HG02610 (cell line): Measurements from ENCODE around the gene DDX41.
"Not testable (repeated sequence)": the region's sequence is repeated elsewhere in the genome, so short reads cannot be mapped to it uniquely, and the experiment has no call there.

ENCODE experiments used
- ATAC-seq: cut with Tn5 transposase; IDR thresholded peaks from one replicate; pipeline ENCODE4 v1.9.1; 2021; ENCODE audit warnings: mild to moderate bottlenecking, moderate library complexity; ENCODE audit not compliant: unreplicated experiment

The DDX41 gene

GRCh38 chr5:177537389-177538361, 20.9 kb upstream of the DDX41 start:
- no peak for ATAC-seq

- no peak for ATAC-seq
These were observed 19.6 kb upstream of the DDX41 start for GRCh38 chr5:177536386-177536785.

- no peak for ATAC-seq
These were observed 18.4 kb upstream of the DDX41 start for GRCh38 chr5:177535125-177535524.

GRCh38 chr5:177534433-177534832, 17.7 kb upstream of the DDX41 start:
- not testable (repeated sequence) for ATAC-seq

GRCh38 chr5:177531209-177531940, 14.6 kb upstream of the DDX41 start:
- no peak for ATAC-seq

- ATAC-seq, result no peak
These were observed 13.9 kb upstream of the DDX41 start for GRCh38 chr5:177530638-177531037.

GRCh38 chr5:177529247-177530203, 12.8 kb upstream of the DDX41 start:
- ATAC-seq, result no peak

GRCh38 chr5:177528631-177529030, 11.9 kb upstream of the DDX41 start:
- no peak for ATAC-seq

- no peak for ATAC-seq
These were observed 10.8 kb upstream of the DDX41 start for GRCh38 chr5:177527595-177527994.

- ATAC-seq, result no peak
These were observed 10.0 kb upstream of the DDX41 start for GRCh38 chr5:177526791-177527190.

- ATAC-seq, result no peak
These were observed 9.4 kb upstream of the DDX41 start for GRCh38 chr5:177526191-177526590.

- ATAC-seq, result no peak
These were observed 8.3 kb upstream of the DDX41 start for GRCh38 chr5:177524941-177525655.

GRCh38 chr5:177524539-177524900, 7.8 kb upstream of the DDX41 start:
- ATAC-seq, result no peak

GRCh38 chr5:177523711-177524538, 7.2 kb upstream of the DDX41 start:
- ATAC-seq, result no peak

GRCh38 chr5:177520916-177521513, 4.3 kb upstream of the DDX41 start:
- no peak for ATAC-seq

GRCh38 chr5:177520271-177520670, 3.5 kb upstream of the DDX41 start:
- ATAC-seq, result no peak

- no peak for ATAC-seq
These were observed 2.9 kb upstream of the DDX41 start for GRCh38 chr5:177519463-177520235.

GRCh38 chr5:177515580-177515979, 1.2 kb downstream of the DDX41 start:
- ATAC-seq, result no peak
